GM18508 (cell line): Measurements from ENCODE around the gene TPD52L2.

Experiments used
- ATAC-seq: cut with Tn5 transposase; IDR thresholded peaks from one replicate; pipeline ENCODE4 v1.9.1; 2021; ENCODE audit warnings: moderate number of reproducible peaks; ENCODE audit not compliant: insufficient read depth, unreplicated experiment

Gene TPD52L2

GRCh38 chr20:63864978-63865640 is at the start of gene TPD52L2:
TPD52L2 (plus strand) TSS chr20:63865270; CDS start chr20:63865366, 96 bp downstream.
- peak; percentile 43 for ATAC-seq

- ATAC-seq: no peak
Measured at GRCh38 chr20:63815615-63816253, 49.3 kb upstream of the TPD52L2 start.

GRCh38 chr20:63819224-63819921 is 45.7 kb upstream of the TPD52L2 start:
- ATAC-seq: no peak

GRCh38 chr20:63821811-63822210 is 43.3 kb upstream of the TPD52L2 start:
- no peak for ATAC-seq

GRCh38 chr20:63822276-63822696 is 42.8 kb upstream of the TPD52L2 start:
- ATAC-seq: no peak

DNA sequence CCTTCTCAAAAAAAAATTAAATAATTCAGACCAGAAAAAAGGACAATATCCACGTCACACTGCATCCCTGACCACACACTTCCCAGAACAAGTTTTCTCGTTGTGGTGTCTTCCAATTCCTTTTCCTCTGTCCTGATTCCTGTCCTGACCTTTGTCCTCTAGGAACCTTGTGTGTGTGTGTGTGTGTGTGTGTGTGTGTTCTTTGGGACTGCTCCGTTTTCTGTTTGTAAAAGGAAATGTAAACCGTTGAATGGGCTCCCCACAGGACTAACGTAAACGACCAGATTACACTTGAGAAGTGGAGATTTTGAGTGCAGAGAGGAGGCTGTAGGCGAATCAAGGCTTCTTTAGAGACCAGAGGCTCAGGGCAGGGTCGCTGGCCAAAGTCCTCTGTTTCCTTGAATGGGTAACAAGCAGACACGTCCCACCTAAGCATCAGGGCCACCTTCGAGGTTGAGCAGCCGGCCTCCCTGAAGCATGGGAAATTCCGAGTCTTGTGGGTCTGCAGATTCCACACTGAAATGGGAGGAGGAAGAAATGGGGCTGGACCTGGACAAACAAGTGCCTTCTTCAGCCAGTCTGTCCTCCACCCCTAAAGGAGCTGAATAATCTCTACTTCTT is 41.3 kb upstream of the TPD52L2 start:
- no peak for ATAC-seq

- ATAC-seq: no peak
Measured at GRCh38 chr20:63825331-63826118, 39.5 kb upstream of the TPD52L2 start.

- no peak for ATAC-seq
Measured at GRCh38 chr20:63826753-63827152, 38.3 kb upstream of the TPD52L2 start.

- ATAC-seq: no peak
Measured at GRCh38 chr20:63828124-63828523, 36.9 kb upstream of the TPD52L2 start.

DNA sequence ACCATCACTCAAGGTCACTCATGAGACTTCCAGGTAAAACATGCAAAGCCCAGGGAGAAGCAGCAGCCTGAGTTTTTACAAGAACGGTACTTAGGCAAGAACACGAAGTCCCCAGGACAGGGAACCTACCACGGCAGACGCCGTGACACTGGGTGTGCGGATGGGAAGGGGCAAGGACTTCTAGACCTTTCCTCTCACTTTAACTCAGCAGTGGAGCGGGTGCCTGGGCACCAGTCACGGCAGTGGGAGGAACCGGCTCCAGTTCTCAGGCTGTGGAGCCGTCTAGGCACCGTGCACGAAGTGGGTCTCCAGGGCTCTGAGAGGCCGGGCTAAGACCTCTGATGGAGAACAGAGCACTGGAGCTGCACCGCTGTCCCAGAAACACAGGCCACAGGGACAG is 36.5 kb upstream of the TPD52L2 start:
- ATAC-seq: no peak

DNA sequence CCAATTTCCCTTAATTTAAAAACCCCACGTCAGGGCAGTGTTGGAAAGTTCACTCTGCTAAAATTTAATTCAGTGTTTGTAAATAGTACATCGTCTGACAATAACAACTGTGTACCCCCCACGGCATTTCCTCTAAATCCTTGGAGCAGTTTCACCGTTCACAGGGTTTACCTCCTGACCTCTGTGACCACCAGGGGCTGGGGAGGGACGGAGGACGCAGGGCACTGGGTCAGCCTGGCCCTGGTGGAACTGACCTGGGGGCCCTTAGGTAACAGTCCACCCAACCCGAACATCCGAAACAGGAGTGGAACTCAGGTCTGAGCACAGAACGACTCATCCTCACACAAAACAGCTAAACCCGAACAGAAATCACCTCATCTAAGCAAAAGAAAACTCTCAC is 36.1 kb upstream of the TPD52L2 start:
- no peak for ATAC-seq

GRCh38 chr20:63829603-63829944 is 35.5 kb upstream of the TPD52L2 start:
- no peak for ATAC-seq

GRCh38 chr20:63829945-63830835 is 34.9 kb upstream of the TPD52L2 start:
- no peak for ATAC-seq

DNA sequence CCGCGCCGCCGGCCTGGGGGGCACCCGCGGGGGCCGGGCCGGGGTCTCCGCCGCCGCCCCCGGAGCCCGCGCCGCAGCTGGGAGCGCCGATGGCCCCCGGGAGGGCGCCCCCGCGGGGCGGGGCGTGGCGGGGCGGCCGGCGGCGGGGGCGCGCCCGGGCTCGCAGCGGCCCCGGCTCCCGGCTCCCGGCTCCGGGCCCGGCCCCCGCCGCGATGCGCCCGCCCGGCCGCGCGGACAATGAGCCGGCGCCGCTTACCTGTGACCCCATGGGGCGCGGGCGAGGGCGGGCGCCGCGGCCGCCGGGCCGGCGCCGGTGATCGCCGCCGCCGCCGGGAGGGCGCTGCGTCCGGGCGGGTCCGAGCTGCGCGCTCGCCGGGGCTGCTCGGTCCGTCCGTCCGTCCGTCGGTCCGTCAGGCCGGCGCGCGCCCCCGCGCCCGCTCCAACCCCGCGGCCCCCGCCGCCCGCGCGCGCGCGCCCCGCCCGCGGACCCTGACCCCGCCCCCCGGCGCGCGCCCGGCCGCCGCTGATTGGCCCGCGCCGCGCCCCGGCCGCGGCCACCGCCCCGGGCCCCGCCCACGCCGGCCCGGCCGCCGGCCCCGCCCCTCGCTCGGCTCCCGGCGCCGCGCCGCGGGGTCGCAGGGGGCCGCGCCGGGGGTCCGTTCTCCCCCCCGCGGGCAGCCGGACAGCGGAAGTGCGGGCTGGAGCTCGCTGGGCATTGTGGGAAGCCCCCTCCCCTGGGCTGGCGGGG is 34.1 kb upstream of the TPD52L2 start, which contains the start of gene ZBTB46:
TSS of gene ZBTB46 (minus strand) at position 424 of the 748 bp plus-strand sequence. CDS start 40,507 bp downstream, outside the sequence.
- ATAC-seq: no peak

GRCh38 chr20:63831646-63831992 is 33.5 kb upstream of the TPD52L2 start:
- no peak for ATAC-seq

DNA sequence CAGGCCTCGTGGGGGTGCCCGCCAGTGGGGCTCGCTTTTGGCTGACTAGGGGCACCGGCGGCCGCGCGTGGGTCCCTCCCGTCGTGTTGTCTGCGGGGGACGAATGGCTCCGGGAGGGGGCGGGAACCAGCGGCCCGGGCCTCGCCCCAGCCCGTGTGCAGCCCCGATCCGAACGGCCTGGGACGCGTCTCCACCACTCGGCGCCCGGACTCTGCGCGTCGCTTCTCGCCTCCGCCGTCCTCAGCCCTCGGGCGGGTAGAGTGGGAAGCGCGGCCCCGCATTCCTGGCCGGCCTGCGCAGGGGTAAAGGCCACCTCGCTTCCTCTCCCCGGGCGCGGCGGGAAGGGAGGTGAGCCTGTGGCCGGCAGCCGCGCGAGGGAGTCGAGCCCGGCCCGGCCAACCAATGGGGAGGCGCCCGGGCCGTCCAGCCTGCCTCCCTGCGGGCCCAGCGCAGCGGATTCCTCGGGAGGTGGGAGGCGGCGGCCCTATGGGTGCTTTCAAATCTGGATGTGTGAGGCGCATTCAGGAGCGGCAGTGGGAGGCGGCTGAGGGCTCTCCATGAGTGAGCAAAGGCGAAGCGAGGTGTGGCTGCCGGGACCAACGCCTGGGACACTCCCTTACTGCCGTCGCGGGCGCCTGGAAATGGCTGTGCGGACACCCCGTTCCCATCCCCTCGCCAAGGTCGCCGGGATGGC is 32.9 kb upstream of the TPD52L2 start:
- ATAC-seq: no peak

DNA sequence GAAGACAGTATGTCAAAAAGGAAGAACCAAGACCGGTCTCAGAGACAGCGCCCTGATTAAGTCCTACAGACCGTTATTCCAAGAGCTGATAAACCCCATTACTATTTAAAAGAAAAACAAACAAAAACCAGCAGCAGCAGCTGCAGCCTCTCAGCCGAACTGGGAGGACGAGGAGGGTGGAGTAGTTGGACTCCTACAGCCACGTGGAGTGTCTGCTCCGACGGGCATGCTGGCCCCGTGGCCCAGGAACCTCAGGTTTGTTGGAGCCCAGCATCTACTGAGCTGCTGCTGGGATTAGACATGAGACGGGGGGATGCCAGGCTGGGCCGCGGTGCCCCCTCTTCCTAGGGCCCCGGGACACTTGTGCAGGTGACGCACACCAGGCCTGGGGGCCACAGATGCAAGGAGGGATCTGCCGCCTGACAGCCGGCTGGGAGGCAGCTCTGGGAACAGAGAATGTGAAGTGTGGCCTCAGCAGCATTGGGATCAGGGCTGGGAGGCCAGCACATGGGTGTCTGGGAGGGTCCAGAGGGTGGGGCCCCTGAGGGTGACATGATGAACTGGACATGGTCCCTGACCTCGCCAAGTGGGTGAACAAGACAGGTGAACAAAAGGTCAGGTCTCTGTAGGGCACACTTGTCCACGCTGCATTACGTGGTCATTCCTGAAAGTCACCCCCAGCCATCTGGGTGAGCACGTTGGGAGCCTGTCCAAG is 31.1 kb upstream of the TPD52L2 start:
- ATAC-seq: no peak
